ENCODE results near the gene HOXC6. TPM values are rescaled to one million over a fixed set of nuclear protein-coding genes. Genes with fewer than 3 reads are reported as not detected.

The HOXC6 gene
- total and polyA plus RNA-seq, 12 donors, result 0.03 to 0.36 (median 0.18) TPM; not detected in 6

DNA sequence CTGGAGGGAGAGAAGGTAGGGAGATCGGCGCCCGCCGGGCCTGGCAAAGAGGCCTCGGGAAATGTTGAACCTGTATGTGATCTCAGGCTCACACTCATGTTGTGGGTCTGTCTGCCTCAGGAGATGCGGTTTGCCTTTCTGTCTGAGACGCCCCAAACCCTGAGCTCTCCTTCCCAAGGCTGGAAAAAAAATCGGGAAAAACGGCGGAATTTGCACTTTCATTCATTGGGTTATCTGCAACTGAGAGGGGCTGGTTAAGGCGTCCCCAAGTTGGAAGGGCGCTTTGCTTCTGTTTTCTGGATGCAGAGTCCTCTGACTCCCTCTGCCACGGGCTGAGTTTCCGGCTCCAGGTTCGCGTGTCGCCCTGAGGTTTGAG lies 33.2 kb upstream of the HOXC6 start:
- Histone ChIP-seq H3K4me1 (peaks cover 0 to 39% (median 30%) of the 10 kb centered on the region in 9 donors), H3K27me3 (peaks cover 65 to 100% (median 100%) of the 10 kb centered on the region in 7 donors), H3K36me3 (no peaks in the 10 kb centered on the region), H3K9me3 (no peaks in the 10 kb centered on the region), H3K4me3 (peak overlapping the region; percentile 26 to 61 (median 56)), H3K27ac (no peak overlapping the region)
- WGBS, 2 donors, result 1 to 7% methylated on average over 17 of the region's 17 CpGs
- DNase-seq (no peak), ATAC-seq (peak in 1 of 8 donors; percentile 27)
- no peak for TF ChIP-seq CTCF (IDR thresholded peaks at IDR 0.05)
- intact Hi-C loops (cut with DNase I), result loop anchor here in 1 of 10 donors (5.0 kb wide), 1 partner anchor 37 kb away; the partner anchor contains the start of gene HOXC5

- no peak for TF ChIP-seq CTCF (IDR thresholded peaks at IDR 0.05)
- Histone ChIP-seq H3K9me3 (no peaks in the 10 kb centered on the region), H3K27me3 (peaks cover 68 to 100% (median 100%) of the 10 kb centered on the region in 7 donors), H3K4me1 (peaks cover 3 to 46% (median 36%) of the 10 kb centered on the region in 9 donors), H3K27ac (no peak overlapping the region), H3K36me3 (peaks cover 0 to 5% (median 0%) of the 10 kb centered on the region in 9 donors), H3K4me3 (peak overlapping the region; percentile 26 to 61 (median 56))
- intact Hi-C loops (cut with DNase I), result loop anchor here in 1 of 10 donors (5.0 kb wide), 1 partner anchor 37 kb away; the partner anchor contains the start of gene HOXC5
- peak; percentile 36 to 66 (median 52) for ATAC-seq
- 4% methylated on average over 48 of the region's 48 CpGs for WGBS, 2 donors
- DNase-seq, result no peak
Measured at GRCh38 chr12:53995378-53996239, 32.6 kb upstream of the HOXC6 start.

GRCh38 chr12:53996240-53997203 lies 31.7 kb upstream of the HOXC6 start:
- H3K4me3 ChIP-seq, result peak overlapping the region in 9 of 10 donors; percentile 26 to 61 (median 56)
- no peak for TF ChIP-seq CTCF (IDR thresholded peaks at IDR 0.05)
- no peak overlapping the region for H3K27ac ChIP-seq
- DNase-seq, result no peak
- peaks cover 67 to 100% (median 100%) of the 10 kb centered on the region in 7 donors for H3K27me3 ChIP-seq
- WGBS, 2 donors, result 38 to 46% methylated on average over 29 of the region's 29 CpGs
- peaks cover 0 to 5% (median 0%) of the 10 kb centered on the region in 9 donors for H3K36me3 ChIP-seq
- no peak for ATAC-seq
- intact Hi-C loops (cut with DNase I), result loop anchor here in 1 of 10 donors (5.0 kb wide), 1 partner anchor 36 kb away; the partner anchor contains the start of gene HOXC5
- H3K9me3 ChIP-seq, result no peaks in the 10 kb centered on the region
- peaks cover 3 to 47% (median 38%) of the 10 kb centered on the region in 9 donors for H3K4me1 ChIP-seq
